Measurements from ENCODE around the gene CSRP1.

CSRP1 gene

GRCh38 chr1:201450721-201451291 is 56.1 kb downstream of the CSRP1 start:
- no peak for DNase-seq

GRCh38 chr1:201448990-201449389 is 57.9 kb downstream of the CSRP1 start:
- DNase-seq = no peak

- peak; percentile 46 for DNase-seq
Measured at GRCh38 chr1:201447903-201448871, 58.7 kb downstream of the CSRP1 start.

- DNase-seq = no peak
Measured at GRCh38 chr1:201445310-201445709, 61.6 kb downstream of the CSRP1 start.

GRCh38 chr1:201444792-201445191 is 62.1 kb downstream of the CSRP1 start:
- no peak for DNase-seq

GRCh38 chr1:201443747-201444146 is 63.2 kb downstream of the CSRP1 start:
- DNase-seq = no peak

GRCh38 chr1:201436969-201437368 is 70.0 kb downstream of the CSRP1 start:
- no peak for DNase-seq

- DNase-seq = no peak
Measured at GRCh38 chr1:201436393-201436792, 70.5 kb downstream of the CSRP1 start.

GRCh38 chr1:201434266-201434665 is 72.7 kb downstream of the CSRP1 start:
- DNase-seq = no peak

GRCh38 chr1:201433609-201434008 is 73.3 kb downstream of the CSRP1 start:
- DNase-seq = no peak
